HG02798 (cell line): ENCODE data around the gene CDH1.

Source experiments
- ATAC-seq: cut with Tn5 transposase; IDR thresholded peaks from one replicate; pipeline ENCODE4 v1.9.1; 2021; ENCODE audit warnings: mild to moderate bottlenecking; ENCODE audit not compliant: unreplicated experiment, poor library complexity

The CDH1 gene

DNA sequence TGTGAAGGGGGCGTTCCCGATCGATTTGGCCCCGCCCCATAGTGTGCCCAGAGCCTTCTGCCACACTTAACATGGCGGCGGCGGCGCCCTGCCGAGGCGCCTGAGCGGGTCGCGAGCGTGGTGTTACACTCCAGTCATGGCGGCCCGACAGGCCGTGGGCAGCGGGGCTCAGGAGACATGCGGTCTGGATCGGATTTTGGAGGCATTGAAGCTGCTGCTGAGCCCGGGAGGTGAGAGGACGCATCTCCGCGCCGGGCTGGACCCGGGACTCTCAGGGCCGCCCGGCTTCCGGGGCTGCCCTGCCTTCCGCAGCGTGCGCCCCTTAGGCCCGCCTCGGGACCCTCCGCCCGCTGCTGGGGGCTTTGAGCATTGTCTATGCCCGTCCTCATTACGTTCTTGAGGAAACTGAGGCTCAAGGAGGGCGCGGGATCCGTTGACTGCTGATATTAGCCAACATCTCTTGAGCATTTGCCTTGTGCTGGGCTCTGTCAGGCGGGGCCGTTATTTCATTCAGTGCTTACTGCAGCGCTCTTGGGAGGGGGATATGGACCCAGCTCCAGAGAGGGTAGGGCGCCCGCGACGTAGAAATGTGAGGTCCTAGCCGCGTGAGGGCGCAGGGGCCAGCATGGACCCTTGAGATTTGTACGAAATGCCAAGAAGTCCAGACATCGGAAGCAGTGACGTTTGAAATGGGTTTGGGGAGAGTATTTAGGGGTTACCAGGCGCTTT is 106.6 kb downstream of the CDH1 start, which contains the start of gene TANGO6:
TSS of gene TANGO6 (plus strand) at position 50 of the 729 bp plus-strand sequence. CDS start at position 137, 87 bp downstream.
- peak; percentile 92 for ATAC-seq

DNA sequence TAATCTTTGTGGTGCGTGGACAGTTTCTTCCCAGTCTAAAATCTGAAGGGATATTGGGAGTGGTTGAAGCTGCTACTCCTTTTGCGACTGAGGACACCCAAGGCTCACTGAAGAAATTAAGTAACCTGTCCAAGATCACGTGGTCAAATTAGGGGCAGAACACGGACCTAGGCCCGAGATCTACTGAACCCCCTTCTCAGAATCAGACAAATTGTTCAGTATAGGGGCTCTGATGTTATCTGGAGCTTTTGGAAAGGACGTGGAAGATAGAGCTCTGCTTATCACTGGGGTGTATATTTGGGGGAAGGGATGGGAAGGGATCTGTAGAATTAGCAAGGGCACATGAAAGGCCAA is 107.1 kb downstream of the CDH1 start:
- ATAC-seq = no peak

DNA sequence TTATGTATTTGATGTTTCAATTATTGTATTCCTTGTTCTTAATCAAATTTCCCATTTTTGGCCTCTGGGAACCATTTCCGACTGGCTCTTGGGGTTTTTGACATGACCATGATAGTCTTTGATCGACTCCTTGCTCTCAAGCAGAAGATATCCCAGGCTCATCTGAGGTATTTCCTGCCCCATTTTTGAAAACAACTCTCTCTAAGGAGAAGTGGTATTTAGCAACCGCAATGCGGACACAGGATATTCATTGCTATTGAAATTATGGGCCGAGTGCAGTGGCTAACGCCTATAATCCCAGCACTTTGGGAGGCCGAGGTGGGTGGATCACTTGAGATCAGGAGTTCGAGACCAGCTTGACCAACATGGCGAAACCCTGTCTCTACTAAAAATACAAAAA is 111.7 kb downstream of the CDH1 start:
- no peak for ATAC-seq

DNA sequence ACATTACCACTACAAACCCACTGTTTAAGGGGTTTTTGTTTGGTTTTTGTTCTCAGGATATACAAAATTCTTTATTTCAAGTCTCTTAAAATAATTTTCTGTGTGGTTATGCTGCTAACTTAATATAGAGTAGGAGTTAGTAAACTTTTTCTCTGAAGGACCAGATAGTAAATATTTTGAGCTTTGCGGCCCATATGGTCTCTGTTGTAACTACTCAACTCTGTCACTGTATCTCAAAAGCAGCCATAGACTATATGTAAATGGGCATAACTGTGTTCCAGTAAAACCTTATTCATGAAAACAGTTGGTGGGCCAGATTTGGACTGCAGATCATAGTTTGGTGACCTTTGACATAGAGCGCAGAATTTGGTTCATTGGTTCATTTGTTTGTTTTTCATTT is 113.4 kb downstream of the CDH1 start:
- ATAC-seq = no peak

DNA sequence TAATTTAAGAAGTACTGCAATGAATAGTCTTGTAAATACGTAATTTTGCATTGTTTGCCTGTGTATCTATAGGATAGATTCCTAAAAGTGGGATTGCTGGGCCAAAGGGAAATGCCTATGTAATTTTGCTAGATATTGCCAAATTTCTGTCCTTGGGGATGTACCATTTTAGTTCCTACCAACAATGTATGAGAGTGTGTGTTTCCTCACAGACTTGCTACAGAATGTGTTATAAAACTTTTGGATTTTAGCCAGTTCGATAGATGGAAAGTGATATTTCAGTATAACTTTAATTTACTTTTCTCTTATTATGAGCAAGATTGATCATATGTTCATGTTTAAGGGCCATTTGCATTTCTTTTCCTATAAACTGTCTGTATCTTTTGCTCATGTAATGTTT is 114.5 kb downstream of the CDH1 start:
- no peak for ATAC-seq

DNA sequence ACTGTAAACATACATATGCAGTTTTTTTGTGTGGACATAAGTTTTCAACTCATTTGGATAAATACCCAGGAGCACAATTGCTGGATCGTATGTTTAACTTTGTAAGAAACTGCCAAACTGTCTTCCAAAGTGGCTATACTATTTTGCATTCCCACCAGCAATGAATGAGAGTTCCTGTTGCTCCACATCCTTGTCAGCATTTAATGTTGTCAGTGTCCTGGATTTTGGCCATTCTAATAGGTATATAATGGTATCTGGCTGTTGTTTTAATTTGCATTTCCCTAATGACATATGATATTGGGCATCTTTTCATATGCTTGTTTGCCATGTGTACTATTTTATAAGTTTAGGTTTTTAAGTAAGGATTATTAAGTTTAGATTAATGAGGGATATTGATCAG is 120.4 kb downstream of the CDH1 start:
- no peak for ATAC-seq

DNA sequence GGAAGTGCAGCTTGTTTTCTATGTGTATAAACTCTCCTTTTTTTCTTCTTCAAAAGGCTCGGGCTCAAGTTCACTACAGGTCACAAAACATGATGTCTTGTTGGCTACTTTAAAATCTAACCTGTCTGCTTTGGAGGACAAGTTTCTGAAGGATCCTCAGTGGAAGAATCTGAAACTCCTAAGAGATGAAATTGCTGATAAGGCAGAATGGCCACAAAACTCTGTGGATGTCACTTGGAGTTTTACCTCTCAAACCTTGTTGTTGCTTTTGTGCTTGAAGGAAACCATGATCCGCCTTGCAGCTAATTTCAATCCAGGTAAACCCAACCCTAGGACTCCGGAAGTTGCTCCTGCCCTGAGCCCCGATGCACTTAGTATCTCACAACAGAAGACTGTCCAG is 122.7 kb downstream of the CDH1 start:
- ATAC-seq = no peak

DNA sequence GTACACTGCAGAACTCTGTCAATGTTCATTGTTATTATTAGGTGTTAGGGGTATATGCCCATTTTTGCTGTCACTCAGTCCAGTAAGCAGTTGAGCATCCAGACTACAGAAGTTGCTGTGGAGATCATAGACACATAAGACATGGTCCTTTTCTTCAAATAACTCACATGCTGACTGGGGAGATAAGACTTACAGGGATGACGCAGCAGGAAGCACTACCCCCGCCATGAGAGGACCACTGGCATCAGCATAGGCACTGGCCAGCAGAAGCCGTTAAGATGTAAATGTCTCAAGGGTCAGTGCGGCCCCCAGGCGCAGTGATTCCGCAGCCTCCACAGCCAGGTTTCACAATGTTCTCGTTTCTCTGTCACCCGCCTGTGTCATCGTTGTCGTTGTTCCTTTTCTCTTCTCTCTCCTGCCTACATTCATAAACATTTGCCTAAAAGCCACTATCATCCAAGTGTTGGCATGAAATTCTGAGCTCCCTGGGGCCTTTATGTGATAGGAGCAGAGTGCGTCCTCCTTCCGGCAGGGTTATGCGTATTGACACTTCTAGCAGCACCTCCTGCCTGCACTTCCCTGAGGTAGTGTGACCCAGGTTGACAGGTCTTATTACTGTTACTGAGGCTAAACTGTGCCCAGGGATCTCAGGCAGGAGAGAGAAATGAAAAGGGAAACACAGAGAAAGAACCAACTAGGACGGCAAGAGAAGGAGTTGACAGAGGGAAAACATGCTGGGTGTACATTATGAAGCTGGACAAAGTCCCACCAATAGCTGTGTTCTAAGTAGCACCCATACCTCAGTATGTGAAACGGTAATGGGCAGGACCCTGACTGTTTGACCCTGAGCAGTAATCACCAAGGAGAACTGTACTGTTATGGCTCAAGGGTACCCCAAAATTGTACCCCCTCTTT is 124.1 kb downstream of the CDH1 start:
- no peak for ATAC-seq

DNA sequence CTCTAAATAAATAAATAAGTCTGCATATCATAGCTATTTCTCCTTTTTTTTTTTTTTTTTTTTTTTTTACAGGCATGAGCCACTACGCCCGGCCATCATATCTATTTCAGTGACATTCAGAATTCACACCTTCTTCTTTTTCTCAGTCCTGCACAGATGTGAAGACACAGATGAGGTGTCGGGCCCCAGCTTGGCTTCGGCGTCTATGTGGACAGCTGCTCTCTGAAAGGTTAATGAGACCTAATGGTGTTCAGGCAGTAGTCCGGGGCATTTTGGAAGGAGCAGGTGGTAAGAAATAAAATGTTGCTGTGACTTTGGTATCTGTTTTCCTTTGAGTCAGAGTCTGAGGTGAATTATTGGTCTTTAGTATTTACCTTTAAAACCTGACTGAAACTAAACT is 129.8 kb downstream of the CDH1 start:
- ATAC-seq = peak; percentile 57

DNA sequence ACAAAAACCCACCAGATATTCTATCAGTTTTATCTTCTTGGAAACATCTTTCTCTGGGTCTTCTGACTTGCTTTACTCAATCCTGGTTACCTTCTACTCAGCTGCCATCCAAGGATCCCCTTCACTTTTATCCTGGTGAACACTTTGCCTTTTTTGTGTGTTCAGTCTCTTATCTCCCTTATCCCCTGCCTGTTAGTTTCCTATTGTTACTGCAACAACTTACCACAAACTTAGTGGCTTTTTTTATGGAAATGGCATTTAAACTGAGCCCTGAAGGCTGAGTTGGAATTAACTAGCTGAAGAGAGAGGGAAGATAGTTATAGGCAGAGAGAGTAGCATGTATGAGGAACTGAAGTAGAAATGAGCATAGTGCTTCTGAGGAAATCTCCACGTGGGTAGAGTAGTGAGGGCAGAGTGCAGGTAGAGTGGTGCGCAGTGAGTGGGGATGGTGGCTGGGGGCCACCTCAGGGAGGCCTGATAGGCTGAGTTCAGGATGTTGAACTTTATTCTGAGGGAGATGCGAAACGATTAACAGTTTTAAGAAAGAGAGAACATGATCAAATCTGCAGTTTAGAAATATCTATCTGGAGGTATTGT is 132.5 kb downstream of the CDH1 start:
- no peak for ATAC-seq

DNA sequence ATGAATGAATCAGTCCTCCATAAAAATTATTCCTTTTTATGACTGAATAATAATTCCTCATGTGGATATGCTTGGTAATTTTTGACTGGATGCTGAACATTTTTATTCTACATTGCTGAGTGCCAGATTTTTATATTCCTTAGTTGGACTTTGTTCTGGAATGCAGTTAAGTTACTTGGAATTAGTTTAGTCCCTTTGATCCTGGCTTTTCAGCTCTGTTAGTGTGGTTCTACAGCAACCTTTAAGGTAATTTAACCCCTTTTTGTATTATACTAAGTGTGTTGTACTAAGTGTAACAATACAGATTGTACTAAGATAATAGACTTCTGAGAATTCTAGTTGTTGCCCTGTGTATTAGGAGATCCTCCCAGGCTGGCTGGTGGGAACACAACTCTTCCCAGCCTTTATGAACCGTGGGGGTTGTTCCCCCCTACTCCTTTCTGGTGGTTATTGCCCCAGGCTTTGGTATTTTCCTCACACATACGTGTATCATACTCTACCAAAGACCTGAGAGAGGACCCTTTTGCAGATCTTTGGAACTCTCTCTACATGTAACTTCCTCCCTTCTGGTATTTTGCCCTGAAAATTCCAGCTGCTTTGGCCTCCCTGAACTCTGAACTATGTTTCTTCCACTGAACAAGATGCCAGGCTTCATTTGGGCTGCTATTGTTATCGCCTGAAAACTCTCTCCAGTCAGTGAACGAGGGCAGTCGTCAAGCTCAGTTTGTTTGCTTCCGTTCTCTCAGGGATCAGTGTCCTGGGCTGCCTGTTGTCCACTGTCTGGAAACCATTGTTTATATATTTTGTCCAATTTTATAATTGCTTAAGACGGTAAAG is 136.8 kb downstream of the CDH1 start:
- ATAC-seq = no peak

DNA sequence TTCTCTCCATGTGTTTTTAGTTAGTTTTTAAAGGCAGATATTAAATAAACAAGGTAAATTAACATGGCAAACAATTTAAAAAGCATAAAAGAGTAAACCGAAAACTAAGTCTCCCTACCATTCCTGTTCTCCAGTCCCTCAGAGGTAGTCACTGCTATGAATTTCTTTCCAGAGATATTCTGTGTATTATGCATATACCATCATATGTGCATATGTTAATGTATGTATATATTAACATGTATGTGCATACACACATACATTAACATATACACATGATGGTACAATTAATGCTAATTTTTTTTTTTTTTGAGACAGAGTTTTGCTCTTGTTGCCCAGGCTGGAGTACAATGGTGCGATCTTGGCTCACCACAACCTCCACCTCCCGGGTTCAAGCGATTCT is 138.8 kb downstream of the CDH1 start:
- ATAC-seq = no peak

DNA sequence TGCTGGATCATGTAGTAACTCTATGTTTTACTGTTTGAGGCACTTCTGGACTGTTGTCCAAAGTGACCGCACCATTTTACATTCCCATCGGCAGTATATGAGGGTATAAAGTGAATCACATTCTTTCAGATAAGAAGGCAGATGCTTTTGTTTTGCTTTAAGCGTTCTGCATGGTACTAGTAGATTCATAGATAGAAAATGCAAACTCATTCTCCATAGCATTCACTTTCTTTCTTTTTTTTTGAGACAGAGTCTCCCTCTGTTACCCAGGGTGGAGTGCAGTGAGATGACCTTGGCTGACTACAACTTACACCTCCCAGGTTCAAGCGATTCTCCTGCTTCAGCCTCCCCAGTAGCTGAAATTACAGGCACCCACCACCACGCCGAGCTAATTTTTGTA is 146.6 kb downstream of the CDH1 start:
- no peak for ATAC-seq

DNA sequence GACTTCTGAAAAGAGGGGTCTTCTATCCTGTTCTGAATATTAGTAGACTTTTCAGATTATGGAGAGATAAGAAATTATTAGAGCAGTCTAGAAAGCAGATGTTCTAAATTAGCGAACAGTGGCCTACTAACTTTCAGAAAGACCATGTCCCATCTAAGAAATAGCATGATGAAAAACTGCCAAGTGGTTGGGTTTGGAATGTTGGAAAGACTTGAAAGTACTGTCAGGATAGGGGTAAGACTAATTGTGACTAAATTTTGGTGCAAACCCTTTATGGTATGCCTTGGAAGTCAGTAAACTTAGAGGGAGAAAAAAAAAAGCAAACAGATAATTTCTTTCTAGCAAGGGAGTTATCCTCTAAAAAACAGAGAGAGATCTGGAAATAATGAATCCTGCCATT is 147.3 kb downstream of the CDH1 start:
- ATAC-seq = no peak
